Stimulated activated CD4-positive, alpha-beta T cell treated with anti-CD3 and anti-CD28 coated beads, Interleukin-4, amount 100 ng/mL, for 24 hours (primary cell): Measurements from ENCODE around the gene ARHGAP31.
"Not testable (repeated sequence)": the region's sequence is repeated elsewhere in the genome, so short reads cannot be mapped to it uniquely, and the experiment has no call there.

ENCODE experiments used
- DNase-seq: peaks from one replicate; pipeline ENCODE4 v3.0.0-alpha.2; 2020

The ARHGAP31 gene

DNA sequence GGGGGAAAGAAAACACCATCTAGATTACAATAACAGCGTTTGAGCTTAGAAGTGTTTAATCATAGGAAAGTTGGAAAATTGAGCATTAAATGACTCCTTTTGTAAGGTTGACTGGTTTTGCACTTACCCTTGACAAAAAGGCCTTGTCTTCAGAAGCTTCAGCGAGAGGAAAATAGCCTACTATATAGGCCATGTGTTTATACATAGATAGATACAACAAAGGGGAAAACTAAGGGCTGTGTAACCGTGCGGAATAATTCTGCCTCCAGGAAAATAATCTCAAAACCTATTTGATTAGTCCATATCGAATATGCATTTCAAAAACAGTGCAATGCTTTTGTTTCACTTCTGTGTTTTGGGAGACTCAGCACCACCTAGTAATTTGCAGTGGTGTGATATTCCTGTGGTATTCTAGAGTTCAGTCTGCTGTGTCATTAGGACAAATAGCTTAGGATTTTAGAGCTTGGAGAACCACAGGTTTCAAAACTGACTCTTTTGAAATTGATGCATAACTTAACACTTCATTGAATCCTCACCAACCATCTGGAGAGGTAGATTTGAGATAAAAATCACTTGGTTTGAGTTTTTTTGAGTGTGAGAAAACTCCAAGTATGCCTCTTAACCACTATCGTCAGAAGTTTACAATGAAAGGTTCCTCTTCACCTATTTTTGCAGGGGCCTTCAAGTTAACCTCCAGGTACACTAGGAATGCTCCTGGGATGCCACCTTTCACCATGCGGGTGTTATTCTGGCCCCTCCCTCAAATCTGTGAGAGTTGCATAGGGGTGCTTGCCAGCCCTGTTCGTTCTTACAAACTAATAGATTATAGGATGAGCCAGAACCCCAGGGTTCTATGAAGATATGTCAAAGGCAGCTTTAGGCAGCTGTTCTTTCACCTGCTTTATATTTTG, 1.9 kb downstream of the ARHGAP31 start:
- no peak for DNase-seq

GRCh38 chr3:119296727-119297122, 2.5 kb downstream of the ARHGAP31 start:
- no peak for DNase-seq

DNA sequence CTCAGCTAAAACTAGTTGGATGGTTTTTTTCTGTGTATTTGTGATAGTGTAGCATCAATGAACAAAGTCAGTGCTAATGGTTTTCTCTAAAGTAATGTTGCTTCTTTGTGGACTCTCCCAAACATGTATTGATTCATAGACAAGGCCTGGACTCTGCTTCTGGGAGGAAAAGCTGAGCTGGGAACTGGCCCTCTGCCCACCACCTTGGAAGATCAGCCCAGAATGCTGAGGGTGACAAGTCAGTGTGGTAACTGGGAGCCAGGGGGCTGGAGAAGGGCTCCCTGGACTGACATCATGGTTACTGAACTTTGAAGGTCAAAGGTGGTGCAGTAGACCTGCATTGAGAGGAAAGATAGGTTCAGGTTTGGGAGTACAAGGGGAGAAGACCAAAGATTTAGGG, 3.0 kb downstream of the ARHGAP31 start:
- no peak for DNase-seq

- no peak for DNase-seq
Observed at GRCh38 chr3:119298565-119298941, 4.4 kb downstream of the ARHGAP31 start.

DNA sequence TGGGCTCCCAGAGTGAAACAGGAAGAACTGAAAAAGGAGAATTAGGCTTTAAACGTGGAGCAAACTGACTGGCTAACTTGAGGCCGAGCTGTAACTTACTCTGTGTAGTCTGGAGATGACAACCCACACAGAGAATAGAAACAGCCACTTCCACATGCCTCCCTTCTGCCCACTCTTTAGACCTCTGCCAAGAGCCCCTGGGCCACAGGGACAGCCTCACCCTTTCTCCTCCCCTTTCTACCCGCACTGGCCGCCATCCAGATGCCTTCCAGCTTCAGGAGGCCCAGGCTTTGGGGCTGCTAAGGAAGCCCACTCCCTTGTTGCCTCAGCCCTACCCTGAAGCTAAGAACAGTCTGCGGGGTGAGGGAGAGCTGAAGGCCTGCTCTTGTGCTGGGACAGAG, 6.8 kb downstream of the ARHGAP31 start:
- no peak for DNase-seq

GRCh38 chr3:119301662-119302061, 7.5 kb downstream of the ARHGAP31 start:
- no peak for DNase-seq

GRCh38 chr3:119302697-119303551, 8.7 kb downstream of the ARHGAP31 start:
- DNase-seq = no peak

DNA sequence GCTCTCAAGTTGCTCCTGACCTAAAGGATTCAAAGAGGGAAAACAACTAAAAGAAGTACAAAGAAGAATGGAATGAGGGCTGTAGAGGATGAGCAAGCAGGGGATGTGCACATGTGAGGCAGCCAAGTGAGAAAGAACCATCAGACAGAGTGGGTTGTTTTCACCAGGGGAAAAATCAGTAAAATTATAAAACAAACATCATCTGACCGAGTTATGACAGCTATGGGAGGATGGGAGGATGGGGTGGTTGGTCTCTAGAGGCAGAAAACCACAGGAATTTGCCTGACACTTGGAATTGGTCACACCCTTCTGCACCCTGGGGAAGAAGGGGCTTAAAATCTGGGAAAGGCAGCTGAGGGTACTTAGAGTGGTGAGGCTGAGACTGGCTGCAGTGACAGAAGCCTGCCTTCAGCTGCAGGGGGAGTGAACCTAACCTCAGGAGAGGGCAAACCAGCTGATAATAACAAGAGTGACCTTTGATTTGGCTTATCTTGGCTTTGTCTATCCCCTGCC, 10.1 kb downstream of the ARHGAP31 start:
- no peak for DNase-seq

DNA sequence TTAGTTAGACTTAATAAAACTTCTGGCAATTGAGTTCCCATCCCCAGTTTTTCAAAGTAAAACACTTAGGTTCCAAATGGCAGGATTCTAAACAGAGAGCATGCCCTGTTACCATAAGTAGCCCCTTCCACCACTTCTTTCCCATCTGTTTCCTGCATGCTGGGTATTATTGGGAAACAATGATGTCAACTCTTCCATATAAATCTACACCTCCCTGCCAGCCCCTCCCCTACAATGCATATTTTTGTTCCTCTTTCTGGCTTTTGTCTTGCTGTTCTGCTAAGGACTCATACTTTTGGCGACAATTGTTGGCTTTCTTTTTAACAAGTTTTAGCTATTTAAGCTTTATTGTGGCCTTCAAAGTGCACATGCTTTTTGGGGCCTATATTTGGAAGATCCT, 11.1 kb downstream of the ARHGAP31 start:
- no peak for DNase-seq

- not testable (repeated sequence) for DNase-seq
Observed at GRCh38 chr3:119306378-119306777, 12.2 kb downstream of the ARHGAP31 start.

DNA sequence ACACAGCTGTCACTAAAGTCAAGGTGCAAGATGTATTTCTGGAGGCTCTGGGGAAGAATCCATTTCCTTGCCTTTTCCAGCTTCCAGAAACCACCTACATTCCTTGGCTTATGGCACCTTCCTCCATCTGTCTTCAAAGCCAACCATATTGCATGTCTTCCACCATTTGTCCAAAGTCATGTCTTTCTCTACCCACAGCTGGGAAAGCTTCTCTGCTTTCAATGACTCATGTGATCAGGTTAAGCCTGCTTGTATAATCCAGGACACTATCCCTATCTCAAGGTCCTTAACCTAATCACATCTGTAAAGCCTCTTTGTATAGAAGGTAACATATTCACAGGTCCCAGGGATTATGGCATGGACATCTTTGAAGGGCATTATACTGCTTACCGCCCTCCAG, 14.2 kb downstream of the ARHGAP31 start:
- DNase-seq = no peak

DNA sequence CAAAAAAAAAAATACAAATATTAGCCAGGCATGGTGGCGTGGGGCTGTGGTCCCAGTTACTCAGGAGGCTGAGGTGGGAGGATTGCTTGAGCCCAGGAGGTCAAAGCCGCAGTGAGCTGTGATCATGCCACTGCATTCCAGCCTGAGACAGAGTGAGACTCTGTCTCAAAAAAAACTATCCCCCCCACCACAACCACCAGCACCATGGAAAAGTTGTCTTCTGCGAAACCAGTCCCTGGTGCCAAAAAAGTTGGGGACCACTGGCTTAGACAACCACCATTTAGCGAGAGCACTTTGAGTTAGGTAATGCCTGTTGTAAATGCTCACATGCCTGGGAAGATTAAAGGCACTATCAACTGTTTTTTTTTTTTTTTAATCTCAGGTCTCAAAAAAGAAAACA, 15.4 kb downstream of the ARHGAP31 start:
- DNase-seq = no peak

DNA sequence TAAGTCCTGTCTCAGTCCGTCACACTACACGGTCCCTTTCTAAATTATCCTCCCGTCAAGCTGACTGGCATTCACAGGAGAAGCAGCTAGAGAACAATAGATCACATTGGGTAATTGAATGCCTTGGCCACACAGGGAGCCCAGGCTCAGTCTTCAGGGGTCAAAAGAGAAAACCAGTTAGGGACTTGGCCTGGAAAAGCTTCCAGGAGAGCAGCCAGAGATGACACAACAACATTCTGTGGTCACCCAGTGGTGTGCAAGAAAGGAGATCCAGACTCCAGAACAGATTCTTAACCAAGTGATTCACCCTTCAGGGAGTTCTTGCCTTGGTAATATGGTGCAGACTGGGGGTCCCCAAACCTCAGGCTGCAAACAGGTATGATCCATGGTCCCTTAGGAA, 15.9 kb downstream of the ARHGAP31 start:
- DNase-seq = no peak

DNA sequence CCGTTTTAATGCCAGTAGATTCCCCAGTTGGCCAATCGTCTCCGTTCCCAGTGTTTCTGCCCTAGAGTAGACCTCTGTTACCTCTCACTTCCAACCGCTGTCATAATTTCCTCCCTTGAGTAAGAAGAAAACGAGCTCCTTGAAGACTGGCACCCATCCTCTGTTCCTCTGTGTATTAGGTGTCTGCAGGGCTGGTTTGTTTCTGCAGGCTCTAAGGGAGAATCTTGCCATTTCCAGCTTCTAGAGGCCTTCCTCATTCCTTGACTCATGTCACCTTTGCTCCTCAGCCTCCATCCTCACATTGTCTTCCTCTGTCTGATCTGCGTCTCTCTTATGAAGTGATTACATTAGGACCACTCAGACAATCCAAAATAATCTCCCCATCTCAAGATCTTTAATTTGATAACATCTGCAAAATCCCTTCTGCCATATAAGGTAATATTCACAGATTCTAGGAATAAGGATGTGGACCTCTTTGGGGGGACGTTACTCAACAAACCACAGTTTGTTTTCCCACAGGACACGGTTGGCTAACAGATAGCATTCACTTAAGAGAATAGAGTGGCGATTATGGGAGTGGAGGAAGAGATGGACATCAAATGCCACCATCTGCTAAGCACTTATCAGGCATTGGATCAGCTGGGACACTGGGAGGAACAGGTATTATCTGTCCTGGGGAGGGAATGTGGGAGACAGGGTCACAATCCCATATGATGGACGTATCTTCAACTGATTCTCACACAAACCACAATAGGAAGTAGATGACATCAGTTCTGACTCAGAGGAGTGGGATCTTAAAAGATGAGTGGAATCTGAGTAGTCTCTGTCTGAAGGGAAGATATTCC, 17.1 kb downstream of the ARHGAP31 start:
- DNase-seq = no peak

GRCh38 chr3:119313461-119313860, 19.3 kb downstream of the ARHGAP31 start:
- no peak for DNase-seq

GRCh38 chr3:119314821-119315220, 20.6 kb downstream of the ARHGAP31 start:
- no peak for DNase-seq

- no peak for DNase-seq
Observed at GRCh38 chr3:119315600-119316312, 21.6 kb downstream of the ARHGAP31 start.

DNA sequence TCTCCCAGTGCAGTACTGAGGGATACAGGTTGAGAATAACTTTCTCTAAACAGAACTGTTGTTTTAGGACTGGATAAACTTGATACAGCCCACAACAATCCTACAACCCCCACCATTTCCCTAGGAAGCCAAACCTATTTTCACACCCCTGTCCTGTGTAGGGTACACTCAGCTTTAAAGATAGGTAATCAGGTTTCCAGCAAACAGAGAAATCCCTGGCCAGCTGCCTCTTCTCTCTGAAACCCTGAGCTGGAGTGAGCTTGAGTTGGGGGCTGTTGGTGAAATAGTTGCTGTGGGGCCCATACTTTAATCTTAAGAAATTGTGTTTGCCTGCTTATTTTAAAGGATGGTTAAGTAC, 22.1 kb downstream of the ARHGAP31 start:
- no peak for DNase-seq

DNA sequence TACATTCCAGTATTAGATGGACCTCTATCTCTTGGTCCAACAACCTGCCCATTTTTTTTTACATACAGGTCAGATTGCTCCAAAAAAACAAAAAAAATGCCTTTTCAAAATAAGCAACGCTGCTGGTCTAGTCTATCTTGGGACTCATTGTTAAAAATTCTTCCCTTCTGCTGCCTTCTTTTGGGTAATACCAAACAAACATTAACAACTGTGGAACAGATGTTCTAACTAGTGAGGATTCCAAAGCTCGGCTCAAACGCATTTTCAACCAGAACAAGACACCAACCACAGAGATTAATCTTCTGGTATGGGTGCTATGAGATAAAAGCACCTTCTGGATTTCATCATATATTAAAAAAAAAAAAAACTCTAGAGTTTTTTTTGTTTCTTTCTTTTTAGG, 24.7 kb downstream of the ARHGAP31 start:
- DNase-seq = no peak

- no peak for DNase-seq
Observed at GRCh38 chr3:119319311-119319710, 25.1 kb downstream of the ARHGAP31 start.

DNA sequence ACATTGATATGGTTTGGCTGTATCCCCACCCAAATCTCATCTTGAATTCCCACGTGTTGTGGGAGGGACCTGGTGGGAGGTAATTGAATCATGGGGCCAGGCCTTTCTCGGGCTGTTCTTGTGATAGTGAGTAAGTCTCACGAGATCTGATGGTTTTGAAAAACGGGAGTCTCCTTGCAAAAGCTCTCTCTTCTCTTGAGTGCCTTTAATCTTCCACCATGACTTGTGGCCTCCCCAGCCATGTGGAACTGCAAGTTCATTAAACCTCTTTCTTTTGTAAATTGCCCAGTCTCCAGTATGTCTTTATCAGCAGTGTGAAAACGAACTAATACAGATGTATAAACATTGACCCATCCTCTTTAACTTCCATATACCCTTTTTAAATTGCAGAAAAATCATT, 26.6 kb downstream of the ARHGAP31 start:
- DNase-seq = not testable (repeated sequence)
